Measurements from ENCODE around the gene KCNJ10. TPM values are rescaled to one million over a fixed set of nuclear protein-coding genes. Genes with fewer than 3 reads are reported as not detected.

Gene KCNJ10
- total and polyA plus RNA-seq, 2 of the 13 experiments (the other 11 are each of a cell fraction or from before 2014, with no cell fraction given): 4.4 to 10.3 TPM

DNA sequence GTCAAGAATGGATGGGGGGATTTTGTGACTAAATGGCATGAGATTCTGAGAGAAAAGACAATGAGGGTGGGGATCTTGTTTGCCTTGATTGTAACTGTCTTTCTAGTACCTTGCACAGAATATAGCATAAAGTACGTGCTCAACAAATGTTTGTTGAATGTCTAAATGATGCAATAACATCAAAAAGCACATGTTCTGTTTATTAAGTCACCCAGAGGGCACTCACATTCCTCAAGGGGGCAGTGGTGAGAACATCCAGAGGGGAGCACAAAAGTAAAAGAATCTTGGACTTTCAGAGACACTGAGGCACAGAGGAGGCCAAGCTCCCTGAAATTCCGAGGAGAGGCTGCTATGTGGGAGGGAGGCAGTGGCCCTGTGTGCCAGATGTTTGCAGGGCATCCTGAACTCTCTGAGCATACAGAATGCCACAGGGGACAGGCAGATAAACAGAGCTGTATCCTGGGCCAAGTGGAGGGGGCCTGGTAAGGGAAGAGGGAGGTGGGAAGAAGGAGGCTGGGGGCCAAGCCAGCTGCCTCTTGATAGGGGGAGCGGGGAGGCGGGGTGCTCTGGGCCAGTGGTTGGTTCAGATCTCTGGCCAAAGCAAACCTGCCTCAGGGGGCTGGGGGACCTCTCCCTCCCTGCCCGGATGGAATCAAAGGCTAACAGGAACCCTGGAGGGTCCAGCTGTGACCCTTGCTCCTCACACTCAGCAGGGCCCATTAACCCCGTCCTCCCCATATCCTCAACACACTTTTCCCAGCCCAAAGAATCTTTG is 39.1 kb upstream of the KCNJ10 start (continued):
- TF ChIP-seq GABPA (IDR thresholded peaks at IDR 0.05; ENCODE audit: low read depth, low read length) (no peak), GABPA (CRISPR knock-in tag; IDR thresholded peaks at IDR 0.05; ENCODE audit: low read depth) (0 out of 2 replicates have a peak, but pooled peaks have one; percentile 4), EP300 (IDR thresholded peaks at IDR 0.05; ENCODE audit: low read depth in 2 of 2, low read length in 2 of 2) (peak in 1 of 2 experiments; percentile 59; a peak in 1 of 4 replicates), EP300 (CRISPR knock-in tag; IDR thresholded peaks at IDR 0.05; ENCODE audit: borderline replicate concordance) (no peak), ETV5 (CRISPR knock-in tag; IDR thresholded peaks at IDR 0.05; ENCODE audit: borderline replicate concordance) (peak; percentile 44; the same call in 1 of the 2 replicates), NAIF1 (CRISPR knock-in tag; IDR thresholded peaks at IDR 0.05; ENCODE audit: borderline replicate concordance) (no peak), JUN (CRISPR knock-in tag; IDR thresholded peaks at IDR 0.05) (no peak), HNF4A (CRISPR knock-in tag; IDR thresholded peaks at IDR 0.05) (peak; percentile 70), BORCS8-MEF2B (CRISPR knock-in tag; IDR thresholded peaks at IDR 0.05) (0 out of 2 replicates have a peak, but pooled peaks have one; percentile 14), ZNF292 (CRISPR knock-in tag; IDR thresholded peaks at IDR 0.05; ENCODE audit: borderline replicate concordance, low read depth) (peak; percentile 63; the same call in 1 of the 2 replicates), CHD4 (IDR thresholded peaks at IDR 0.05; ENCODE audit: borderline replicate concordance, low read length) (0 out of 2 replicates have a peak, but pooled peaks have one; percentile 75), PHF21A (CRISPR knock-in tag; IDR thresholded peaks at IDR 0.05) (peak; percentile 31; the same call in 1 of the 2 replicates), MIER3 (CRISPR knock-in tag; IDR thresholded peaks at IDR 0.05; ENCODE audit: borderline replicate concordance) (no peak), ZBTB42 (CRISPR knock-in tag; IDR thresholded peaks at IDR 0.05) (no peak), SOX5 (CRISPR knock-in tag; IDR thresholded peaks at IDR 0.05; ENCODE audit: borderline replicate concordance) (peak; percentile 8; the same call in 1 of the 2 replicates), BHLHE40 (IDR thresholded peaks at IDR 0.05; ENCODE audit: low read length) (no peak), KDM1A (CRISPR knock-in tag; IDR thresholded peaks at IDR 0.05) (0 out of 2 replicates have a peak, but pooled peaks have one; percentile 26), REPIN1 (CRISPR knock-in tag; IDR thresholded peaks at IDR 0.05; ENCODE audit: borderline replicate concordance, low read depth) (peak; percentile 17; the same call in 1 of the 2 replicates), ZBTB7B (CRISPR knock-in tag; IDR thresholded peaks at IDR 0.05) (peak; percentile 42; the same call in 1 of the 2 replicates), NR2F6 (IDR thresholded peaks at IDR 0.05) (peak; percentile 56; the same call in 1 of the 2 replicates), NR2F6 (CRISPR knock-in tag; IDR thresholded peaks at IDR 0.05) (peak; percentile 42; the same call in 1 of the 2 replicates)
- TF ChIP-seq, protein P1, sequence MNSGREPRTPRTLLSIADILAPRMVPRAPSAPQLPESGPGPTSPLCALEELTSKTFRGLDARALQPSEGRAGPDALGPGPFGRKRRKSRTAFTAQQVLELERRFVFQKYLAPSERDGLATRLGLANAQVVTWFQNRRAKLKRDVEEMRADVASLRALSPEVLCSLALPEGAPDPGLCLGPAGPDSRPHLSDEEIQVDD (CRISPR knock-in tag; IDR thresholded peaks at IDR 0.05; ENCODE audit: borderline replicate concordance): no peak
- TF ChIP-seq, protein P2, sequence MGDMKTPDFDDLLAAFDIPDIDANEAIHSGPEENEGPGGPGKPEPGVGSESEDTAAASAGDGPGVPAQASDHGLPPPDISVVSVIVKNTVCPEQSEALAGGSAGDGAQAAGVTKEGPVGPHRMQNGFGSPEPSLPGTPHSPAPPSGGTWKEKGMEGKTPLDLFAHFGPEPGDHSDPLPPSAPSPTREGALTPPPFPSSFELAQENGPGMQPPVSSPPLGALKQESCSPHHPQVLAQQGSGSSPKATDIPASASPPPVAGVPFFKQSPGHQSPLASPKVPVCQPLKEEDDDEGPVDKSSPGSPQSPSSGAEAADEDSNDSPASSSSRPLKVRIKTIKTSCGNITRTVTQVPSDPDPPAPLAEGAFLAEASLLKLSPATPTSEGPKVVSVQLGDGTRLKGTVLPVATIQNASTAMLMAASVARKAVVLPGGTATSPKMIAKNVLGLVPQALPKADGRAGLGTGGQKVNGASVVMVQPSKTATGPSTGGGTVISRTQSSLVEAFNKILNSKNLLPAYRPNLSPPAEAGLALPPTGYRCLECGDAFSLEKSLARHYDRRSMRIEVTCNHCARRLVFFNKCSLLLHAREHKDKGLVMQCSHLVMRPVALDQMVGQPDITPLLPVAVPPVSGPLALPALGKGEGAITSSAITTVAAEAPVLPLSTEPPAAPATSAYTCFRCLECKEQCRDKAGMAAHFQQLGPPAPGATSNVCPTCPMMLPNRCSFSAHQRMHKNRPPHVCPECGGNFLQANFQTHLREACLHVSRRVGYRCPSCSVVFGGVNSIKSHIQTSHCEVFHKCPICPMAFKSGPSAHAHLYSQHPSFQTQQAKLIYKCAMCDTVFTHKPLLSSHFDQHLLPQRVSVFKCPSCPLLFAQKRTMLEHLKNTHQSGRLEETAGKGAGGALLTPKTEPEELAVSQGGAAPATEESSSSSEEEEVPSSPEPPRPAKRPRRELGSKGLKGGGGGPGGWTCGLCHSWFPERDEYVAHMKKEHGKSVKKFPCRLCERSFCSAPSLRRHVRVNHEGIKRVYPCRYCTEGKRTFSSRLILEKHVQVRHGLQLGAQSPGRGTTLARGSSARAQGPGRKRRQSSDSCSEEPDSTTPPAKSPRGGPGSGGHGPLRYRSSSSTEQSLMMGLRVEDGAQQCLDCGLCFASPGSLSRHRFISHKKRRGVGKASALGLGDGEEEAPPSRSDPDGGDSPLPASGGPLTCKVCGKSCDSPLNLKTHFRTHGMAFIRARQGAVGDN (CRISPR knock-in tag; IDR thresholded peaks at IDR 0.05): peak; percentile 39; the same call in 1 of the 2 replicates
- TF ChIP-seq, protein P3, sequence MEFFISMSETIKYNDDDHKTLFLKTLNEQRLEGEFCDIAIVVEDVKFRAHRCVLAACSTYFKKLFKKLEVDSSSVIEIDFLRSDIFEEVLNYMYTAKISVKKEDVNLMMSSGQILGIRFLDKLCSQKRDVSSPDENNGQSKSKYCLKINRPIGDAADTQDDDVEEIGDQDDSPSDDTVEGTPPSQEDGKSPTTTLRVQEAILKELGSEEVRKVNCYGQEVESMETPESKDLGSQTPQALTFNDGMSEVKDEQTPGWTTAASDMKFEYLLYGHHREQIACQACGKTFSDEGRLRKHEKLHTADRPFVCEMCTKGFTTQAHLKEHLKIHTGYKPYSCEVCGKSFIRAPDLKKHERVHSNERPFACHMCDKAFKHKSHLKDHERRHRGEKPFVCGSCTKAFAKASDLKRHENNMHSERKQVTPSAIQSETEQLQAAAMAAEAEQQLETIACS (CRISPR knock-in tag; IDR thresholded peaks at IDR 0.05): no peak
- TF ChIP-seq, protein P4, sequence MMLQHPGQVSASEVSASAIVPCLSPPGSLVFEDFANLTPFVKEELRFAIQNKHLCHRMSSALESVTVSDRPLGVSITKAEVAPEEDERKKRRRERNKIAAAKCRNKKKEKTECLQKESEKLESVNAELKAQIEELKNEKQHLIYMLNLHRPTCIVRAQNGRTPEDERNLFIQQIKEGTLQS (CRISPR knock-in tag; IDR thresholded peaks at IDR 0.05): peak; percentile 52; the same call in 1 of the 2 replicates

Data from HepG2 (cell line).